Lower leg skin (tissue), 3 donors: Measurements from ENCODE around the gene SOX5.

ENCODE experiments used
- POLR2A ChIP-seq, 2 donors: fragments of 450-650 bp; IDR thresholded peaks; one replicate each; pipeline ENCODE4 v1.6.1; 2016 to 2017; ENCODE audit warnings: antibody characterized with exemption in 2 of 2, mild to moderate bottlenecking in 1 of 2, moderate library complexity in 1 of 2
- TF ChIP-seq, protein P1 (sequence below), 3 donors: fragments of 450-650 bp; IDR thresholded peaks; one replicate each; pipeline ENCODE4 v1.5.1; 2016; ENCODE audit warnings: antibody characterized with exemption in 3 of 3, mild to moderate bottlenecking in 3 of 3, moderate library complexity in 2 of 3

DNA sequence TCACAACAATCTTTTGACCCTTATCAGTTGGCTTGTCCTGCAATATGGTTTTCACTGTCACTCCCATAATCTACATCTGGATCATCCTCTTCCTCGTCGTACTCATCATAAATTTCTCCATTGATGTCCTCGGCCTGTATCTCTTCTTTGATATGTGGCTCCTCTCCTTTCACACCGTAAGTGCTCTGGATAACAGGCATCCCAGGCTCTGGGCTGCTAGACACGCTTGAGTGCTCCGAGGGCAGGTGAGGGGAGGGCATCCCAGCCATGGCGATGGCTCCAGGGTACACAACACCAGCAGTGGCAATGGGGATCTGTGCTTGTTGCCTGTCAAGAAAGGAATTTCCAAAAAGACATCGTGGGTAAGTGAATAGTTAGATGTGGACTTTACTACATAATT is 415.3 kb downstream of the SOX5 start:
- TF ChIP-seq, protein P1, sequence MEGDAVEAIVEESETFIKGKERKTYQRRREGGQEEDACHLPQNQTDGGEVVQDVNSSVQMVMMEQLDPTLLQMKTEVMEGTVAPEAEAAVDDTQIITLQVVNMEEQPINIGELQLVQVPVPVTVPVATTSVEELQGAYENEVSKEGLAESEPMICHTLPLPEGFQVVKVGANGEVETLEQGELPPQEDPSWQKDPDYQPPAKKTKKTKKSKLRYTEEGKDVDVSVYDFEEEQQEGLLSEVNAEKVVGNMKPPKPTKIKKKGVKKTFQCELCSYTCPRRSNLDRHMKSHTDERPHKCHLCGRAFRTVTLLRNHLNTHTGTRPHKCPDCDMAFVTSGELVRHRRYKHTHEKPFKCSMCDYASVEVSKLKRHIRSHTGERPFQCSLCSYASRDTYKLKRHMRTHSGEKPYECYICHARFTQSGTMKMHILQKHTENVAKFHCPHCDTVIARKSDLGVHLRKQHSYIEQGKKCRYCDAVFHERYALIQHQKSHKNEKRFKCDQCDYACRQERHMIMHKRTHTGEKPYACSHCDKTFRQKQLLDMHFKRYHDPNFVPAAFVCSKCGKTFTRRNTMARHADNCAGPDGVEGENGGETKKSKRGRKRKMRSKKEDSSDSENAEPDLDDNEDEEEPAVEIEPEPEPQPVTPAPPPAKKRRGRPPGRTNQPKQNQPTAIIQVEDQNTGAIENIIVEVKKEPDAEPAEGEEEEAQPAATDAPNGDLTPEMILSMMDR (IDR thresholded peaks at IDR 0.05) = no peak
- TF ChIP-seq POLR2A (IDR thresholded peaks at IDR 0.05) = no peak
